OCI-LY3 (cell line): ENCODE measurements around the gene USB1.

ENCODE experiments used
- H2AFZ ChIP-seq: fragments of 200-600, 300-600 bp; shearing (Covaris generic); 2 replicates; pipeline ENCODE4 v1.6.0; 2014; ENCODE audit warnings: antibody characterized with exemption, low read depth, low read length
- H3K27ac ChIP-seq: fragments of 200-600, 300-600 bp; sonication (generic); 2 replicates; pipeline ENCODE4 v1.5.1; 2014; ENCODE audit warnings: mild to moderate bottlenecking, low read length, moderate library complexity, mixed read lengths
- H3K27me3 ChIP-seq: fragments of 200-600, 300-600 bp; sonication (generic); 2 replicates; pipeline ENCODE4 v1.6.1; 2014; ENCODE audit warnings: low read depth, low read length, mixed read lengths
- H3K36me3 ChIP-seq: fragments of 200-600, 300-600 bp; sonication (generic); replicated peaks from 2 replicates; pipeline ENCODE3; 2014; ENCODE audit warnings: low read depth, low read length, mixed read lengths
- H3K4me1 ChIP-seq: fragments of 300-600, 200-600 bp; sonication (generic); 2 replicates; pipeline ENCODE4 v1.6.1; 2014; ENCODE audit warnings: low read length, mixed read lengths
- H3K4me2 ChIP-seq: fragments of 200-600, 300-600 bp; sonication (generic); 2 replicates; pipeline ENCODE4 v1.6.1; 2014; ENCODE audit warnings: low read length, mixed read lengths
- H3K4me3 ChIP-seq: fragments of 300-600, 200-600 bp; sonication (generic); 2 replicates; pipeline ENCODE4 v1.5.1; 2014; ENCODE audit warnings: antibody characterized with exemption, mild to moderate bottlenecking, low read length, moderate library complexity
- H3K79me2 ChIP-seq: fragments of 300-600, 200-600 bp; shearing (Covaris generic); 2 replicates; pipeline ENCODE4 v1.6.1; 2014; ENCODE audit warnings: mild to moderate bottlenecking, low read length, mixed read lengths
- H3K9ac ChIP-seq: fragments of 300-600, 200-600 bp; shearing (Covaris generic); 2 replicates; pipeline ENCODE4 v1.6.0; 2014; ENCODE audit warnings: mild to moderate bottlenecking, low read length, moderate library complexity
- H3K9me3 ChIP-seq: fragments of 200-600, 300-600 bp; shearing (Covaris generic); 2 replicates; pipeline ENCODE4 v1.6.1; 2014; ENCODE audit warnings: low read length, mixed read lengths; ENCODE audit not compliant: insufficient read depth
- H4K20me1 ChIP-seq: fragments of 200-600, 300-600 bp; sonication (generic); 2 replicates; pipeline ENCODE4 v1.6.1; 2016; ENCODE audit warnings: low read length, mixed read lengths; ENCODE audit not compliant: insufficient read depth
- EZH2phosphoT487 ChIP-seq: fragments of 200-600 bp; shearing (Covaris generic); IDR thresholded peaks from 2 replicates; pipeline ENCODE4 v1.6.1; 2018; ENCODE audit warnings: antibody characterized with exemption, mixed run types, low read depth
- TF ChIP-seq, protein P1 (sequence below): fragments of 200-600, 300-600 bp; sonication (generic); IDR thresholded peaks from 2 replicates; pipeline ENCODE4 v1.5.1; 2014; ENCODE audit warnings: antibody characterized with exemption, low read length, low read depth

USB1 gene

DNA sequence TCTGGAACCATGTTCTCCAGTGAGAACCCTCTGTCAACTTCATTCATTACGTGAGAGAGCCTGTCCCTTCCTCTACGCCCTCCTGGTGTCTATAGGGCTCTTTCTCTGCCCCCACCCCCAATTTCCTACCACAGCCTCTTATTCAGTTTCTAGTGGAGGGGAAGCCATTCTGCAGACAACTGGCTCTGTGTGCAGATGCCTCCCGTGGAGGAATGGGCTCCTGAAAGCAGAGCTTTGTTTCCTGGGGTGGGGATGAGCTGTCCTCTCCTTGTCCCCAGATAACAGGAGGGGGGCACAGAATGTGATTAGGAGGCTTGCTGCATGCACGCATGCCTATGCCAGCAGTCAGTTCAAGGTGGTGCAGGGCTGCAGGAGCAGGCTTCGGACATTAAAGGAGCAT lies 55.9 kb downstream of the USB1 start:
- Histone ChIP-seq H4K20me1 (no peaks in the 10 kb centered on the region), H3K27ac (no peak overlapping the region), H3K36me3 (no peaks in the 10 kb centered on the region), H3K9me3 (no peaks in the 10 kb centered on the region), H3K4me1 (no peaks in the 10 kb centered on the region), H3K4me2 (no peak overlapping the region), H2AFZ (no peak overlapping the region), H3K79me2 (no peaks in the 10 kb centered on the region), H3K27me3 (peaks cover 16% of the 10 kb centered on the region), H3K4me3 (no peak overlapping the region), H3K9ac (no peak overlapping the region)
- TF ChIP-seq EZH2phosphoT487 = no peak
- TF ChIP-seq, protein P1, sequence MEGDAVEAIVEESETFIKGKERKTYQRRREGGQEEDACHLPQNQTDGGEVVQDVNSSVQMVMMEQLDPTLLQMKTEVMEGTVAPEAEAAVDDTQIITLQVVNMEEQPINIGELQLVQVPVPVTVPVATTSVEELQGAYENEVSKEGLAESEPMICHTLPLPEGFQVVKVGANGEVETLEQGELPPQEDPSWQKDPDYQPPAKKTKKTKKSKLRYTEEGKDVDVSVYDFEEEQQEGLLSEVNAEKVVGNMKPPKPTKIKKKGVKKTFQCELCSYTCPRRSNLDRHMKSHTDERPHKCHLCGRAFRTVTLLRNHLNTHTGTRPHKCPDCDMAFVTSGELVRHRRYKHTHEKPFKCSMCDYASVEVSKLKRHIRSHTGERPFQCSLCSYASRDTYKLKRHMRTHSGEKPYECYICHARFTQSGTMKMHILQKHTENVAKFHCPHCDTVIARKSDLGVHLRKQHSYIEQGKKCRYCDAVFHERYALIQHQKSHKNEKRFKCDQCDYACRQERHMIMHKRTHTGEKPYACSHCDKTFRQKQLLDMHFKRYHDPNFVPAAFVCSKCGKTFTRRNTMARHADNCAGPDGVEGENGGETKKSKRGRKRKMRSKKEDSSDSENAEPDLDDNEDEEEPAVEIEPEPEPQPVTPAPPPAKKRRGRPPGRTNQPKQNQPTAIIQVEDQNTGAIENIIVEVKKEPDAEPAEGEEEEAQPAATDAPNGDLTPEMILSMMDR = no peak

DNA sequence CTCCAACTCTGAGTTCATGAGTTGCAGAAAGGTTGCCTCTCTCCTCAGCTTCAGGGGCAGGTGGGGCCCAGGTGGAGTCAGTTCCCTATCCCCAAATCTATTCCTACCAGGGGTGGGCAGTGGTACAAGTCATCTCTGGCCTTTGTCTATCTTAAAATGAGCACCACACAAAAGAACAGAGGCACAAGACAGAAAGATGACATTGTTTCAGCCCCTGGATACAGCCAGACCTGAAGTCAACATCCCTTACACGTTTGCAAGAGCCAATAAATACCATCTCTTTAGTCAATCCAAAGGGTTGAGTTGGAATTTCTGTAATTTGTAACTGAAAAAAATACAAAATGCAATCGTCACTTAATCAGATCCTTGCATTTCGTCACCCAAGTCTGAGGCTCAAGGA lies 56.6 kb downstream of the USB1 start:
- H3K36me3 ChIP-seq = no peaks in the 10 kb centered on the region
- no peak overlapping the region for H2AFZ ChIP-seq
- peaks cover 16% of the 10 kb centered on the region for H3K27me3 ChIP-seq
- H3K4me1 ChIP-seq = no peaks in the 10 kb centered on the region
- H4K20me1 ChIP-seq = no peaks in the 10 kb centered on the region
- H3K27ac ChIP-seq = no peak overlapping the region
- H3K4me3 ChIP-seq = no peak overlapping the region
- no peak for TF ChIP-seq EZH2phosphoT487
- TF ChIP-seq, protein P1 = no peak
- no peak overlapping the region for H3K4me2 ChIP-seq
- H3K79me2 ChIP-seq = no peaks in the 10 kb centered on the region
- no peak overlapping the region for H3K9ac ChIP-seq
- H3K9me3 ChIP-seq = no peaks in the 10 kb centered on the region

DNA sequence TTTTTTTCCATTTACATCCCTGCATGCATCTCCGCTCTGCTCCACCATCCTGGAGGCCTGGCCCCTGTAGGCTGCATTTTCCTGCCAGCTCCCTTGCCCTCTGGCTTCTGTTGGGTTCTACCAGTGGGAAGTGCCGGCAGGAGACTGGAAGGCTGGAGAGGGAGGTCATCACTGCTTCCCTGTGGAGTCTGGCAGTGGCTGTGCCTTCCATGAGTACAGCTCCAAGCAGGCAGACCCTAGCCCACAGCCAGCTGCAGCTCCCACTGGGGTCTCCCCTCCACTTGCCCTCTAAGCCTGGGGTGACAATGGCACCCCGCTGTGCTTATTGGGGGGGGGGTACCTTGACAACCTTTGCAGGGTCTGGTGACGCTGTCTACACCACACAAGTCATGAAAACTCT lies 61.6 kb downstream of the USB1 start:
- H3K4me3 ChIP-seq = no peak overlapping the region
- H3K4me2 ChIP-seq = no peak overlapping the region
- peaks cover 5% of the 10 kb centered on the region for H3K27me3 ChIP-seq
- H3K79me2 ChIP-seq = no peaks in the 10 kb centered on the region
- H3K4me1 ChIP-seq = peaks cover 6% of the 10 kb centered on the region; the same call in 1 of the 2 replicates
- no peak overlapping the region for H2AFZ ChIP-seq
- TF ChIP-seq, protein P1 = no peak
- TF ChIP-seq EZH2phosphoT487 = no peak
- no peaks in the 10 kb centered on the region for H3K36me3 ChIP-seq
- H3K27ac ChIP-seq = no peak overlapping the region
- no peaks in the 10 kb centered on the region for H3K9me3 ChIP-seq
- no peaks in the 10 kb centered on the region for H4K20me1 ChIP-seq
- H3K9ac ChIP-seq = no peak overlapping the region

DNA sequence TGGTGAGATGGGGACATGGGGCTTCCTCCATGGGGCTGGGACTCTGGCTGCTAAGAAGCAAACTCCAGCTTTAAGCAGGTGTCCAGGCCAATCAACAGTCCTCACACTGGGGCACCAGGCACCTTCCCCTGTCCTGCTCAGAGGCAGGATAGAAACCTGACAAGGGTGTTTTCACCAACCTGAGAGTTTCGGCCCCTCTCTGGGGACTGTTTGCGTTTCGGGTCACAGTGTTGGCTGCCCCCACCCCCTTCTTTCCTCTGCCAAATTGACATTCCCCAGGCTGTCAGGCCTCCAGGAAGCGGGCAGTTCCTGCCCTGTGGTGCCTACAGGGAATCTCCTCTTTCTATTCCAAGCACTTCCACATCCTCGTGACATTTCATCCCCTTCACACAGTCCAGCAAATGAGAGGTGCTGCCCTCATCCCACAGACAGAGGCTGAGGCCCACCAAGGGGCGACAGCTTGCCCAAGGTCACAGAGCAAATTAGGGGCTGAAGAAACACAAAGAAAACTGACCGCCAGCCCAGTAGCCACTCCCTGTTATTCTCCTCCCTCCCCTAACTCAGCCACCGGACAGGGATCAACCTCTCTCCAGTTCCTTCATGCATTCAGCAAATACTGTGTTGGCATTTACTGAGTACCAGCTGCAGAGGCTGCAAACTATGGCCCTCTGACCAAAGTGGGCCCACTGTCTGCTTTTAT lies 62.3 kb downstream of the USB1 start:
- H3K36me3 ChIP-seq = no peaks in the 10 kb centered on the region
- peaks cover 6% of the 10 kb centered on the region; the same call in 1 of the 2 replicates for H3K4me1 ChIP-seq
- H3K4me2 ChIP-seq = no peak overlapping the region
- H2AFZ ChIP-seq = peak overlapping the region; percentile 60; the same call in 1 of the 2 replicates
- H3K27ac ChIP-seq = no peak overlapping the region
- no peaks in the 10 kb centered on the region for H3K27me3 ChIP-seq
- TF ChIP-seq, protein P1 = no peak
- no peak overlapping the region for H3K9ac ChIP-seq
- no peaks in the 10 kb centered on the region for H3K9me3 ChIP-seq
- no peaks in the 10 kb centered on the region for H3K79me2 ChIP-seq
- no peaks in the 10 kb centered on the region for H4K20me1 ChIP-seq
- H3K4me3 ChIP-seq = no peak overlapping the region
